Heart right ventricle (tissue), 16 donors: ENCODE results near the gene PCDHGB6. TPM values are rescaled to one million over a fixed set of nuclear protein-coding genes. Genes with fewer than 3 reads are reported as not detected.
"Not testable (repeated sequence)": the region's sequence is repeated elsewhere in the genome, so short reads cannot be mapped to it uniquely, and the experiment has no call there.

Experiments
- ATAC-seq, 8 donors: fragments of 200-7000 bp; cut with Tn5 transposase; one replicate each; pipeline ENCODE4 v1.9.1; 2020; ENCODE audit warnings: mild to moderate bottlenecking in 8 of 8, moderate library complexity in 8 of 8, moderate number of reproducible peaks in 1 of 8
- DNase-seq, 2 donors: peaks; one replicate each; pipeline ENCODE4 v3.0.0-alpha.2; 2020
- H3K27ac ChIP-seq, 10 donors: fragments of 200-600 bp; sonication (generic) in 2 of 10; one replicate each; pipeline versions ENCODE4 v1.5.0 to v1.8.0; 2020 to 2022; ENCODE audit warnings: mild to moderate bottlenecking in 3 of 10
- H3K27me3 ChIP-seq, 7 donors: fragments of 200-600 bp; one replicate each; pipeline ENCODE4 v1.8.0; 2021 to 2022; ENCODE audit warnings: mild to moderate bottlenecking in 2 of 7
- H3K36me3 ChIP-seq, 9 donors: fragments of 200-600 bp; sonication (generic) in 1 of 9; one replicate each; pipeline versions ENCODE4 v1.5.0 to v1.8.0; 2020 to 2022; ENCODE audit warnings: mild to moderate bottlenecking in 2 of 9
- H3K4me1 ChIP-seq, 9 donors: fragments of 200-600 bp; sonication (generic) in 1 of 9; one replicate each; pipeline versions ENCODE4 v1.5.0 to v1.8.0; 2020 to 2022; ENCODE audit warnings: mild to moderate bottlenecking in 4 of 9
- H3K4me3 ChIP-seq, 10 donors: fragments of 200-600 bp; sonication (generic) in 2 of 10; one replicate each; pipeline versions ENCODE4 v1.5.0 to v1.8.0; 2020 to 2022; ENCODE audit warnings: mild to moderate bottlenecking in 7 of 10, moderate library complexity in 2 of 10
- H3K9me3 ChIP-seq, 11 donors: fragments of 200-600 bp in 10 of 11; sonication (generic) in 2 of 11; one replicate each; pipeline versions ENCODE4 v1.5.0 to v1.8.0; 2013 to 2022; ENCODE audit warnings: mild to moderate bottlenecking in 2 of 11, control low read depth in 1 of 11, moderate library complexity in 1 of 11
- WGBS, 2 donors: extraction: QIAGEN DNeasy Blood & Tissue Kit; methylation state at CpG; one replicate each; pipeline ENCODE4 v1.1.7; 2013; ENCODE audit warnings: inconsistent platforms in 1 of 2; 5-methylcytosine and 5-hydroxymethylcytosine counted together
- intact Hi-C, 10 donors: fragments of 100-400 bp; cut with DNase I; formaldehyde crosslinking; loops; one replicate each; pipeline versions ENCODE4 v1.11.1 to v1.14.2; 2022
- long read RNA-seq, 3 donors: library from polyadenylated mRNA; unstranded; transcript quantifications; one replicate each; pipeline ENCODE4 v2.0.0, GENCODE V29; 2020 to 2021
- polyA plus RNA-seq, 2 donors: library from polyadenylated mRNA; stranded (reverse); fragments of 200-250 nt; gene quantifications; one replicate each; pipeline ENCODE4 v1.2.3, GENCODE V29; 2013
- total RNA-seq, 10 donors: library from RNA; stranded (reverse); fragmentation: NEBNext Ultra II Directional in 3 of 10; extraction: Animal tissue kit (Norgen Biotek cat#: 25700) in 3 of 10; gene quantifications; one replicate each; pipeline versions ENCODE4 v1.2.1 to v1.2.4, GENCODE V29; 2021 to 2023
- TF ChIP-seq, protein P1 (sequence below), 9 donors: fragments of 200-600 bp; sonication (generic) in 2 of 9; IDR thresholded peaks; one replicate each; pipeline versions ENCODE4 v1.5.0 to v1.8.0; 2021 to 2022; ENCODE audit warnings: antibody characterized with exemption in 9 of 9, mild to moderate bottlenecking in 5 of 9, moderate library complexity in 1 of 9
- donor health status: Arrhythmogenic right ventricular cardiomyopathy.
- donor health status: ischemic (EF 13 %, LVEDD 7.1; RV severe dilation, severe dysfunction).
- donor health status: healthy with polysubstance abuse.
- donor health status: DM: no; HTN: yes; CAD: no.
- donor health status: DM: no; HTN: no; CAD: no.
- donor health status: ischemic (EF 25% LVEDD 6.9; RV normal size, moderate dysfunction).
- donor health status: ischemic (EF 25% LVEDD 5.7; RV mildly dilated, moderate dysfunction).
- donor health status: healthy.
- donor health status: DM: yes; HTN: yes; CAD: no.
- donor health status: Ischemic cardiomyopathy.
- donor health status: ischemic (EF 35%, LVEDD 5.7; RV mildly dilated, moderate dysfunction).
- donor health status: nonischemic (EF 11% LVEDD 7.7; RV severe dilation, severe dysfunction).
- donor health status: DM: yes; HTN: yes; CAD: no.
- donor health status: PGD.
- donor health status: ischemic (EF 29% LVEDD 5.4; RV normal size, mild dysfunction).
- donor health status: nonischemic (EF 23%, LVEDD 6.1; RV moderate dilation, normal function).

The PCDHGB6 gene
- 10 to 100 TPM in 1 of 10 donors, 1 to 10 TPM in 9; 4.6 to 10.2 (median 6.6) TPM for total RNA-seq
- 1 to 10 TPM; 1.1 to 5.8 TPM for polyA plus RNA-seq
- long read RNA-seq, donor 1, partial matches to known transcripts = 0 of 1 reads
- long read RNA-seq, donor 1, other reads (novel, unspliced or antisense) = 1 of 1 reads
- long read RNA-seq, donor 2 = 0 reads
- long read RNA-seq, donor 3, full-length matches to known transcripts = 1 of 2 reads
- long read RNA-seq, donor 3, partial matches to known transcripts = 0 of 2 reads
- long read RNA-seq, donor 3, other reads (novel, unspliced or antisense) = 1 of 2 reads

DNA sequence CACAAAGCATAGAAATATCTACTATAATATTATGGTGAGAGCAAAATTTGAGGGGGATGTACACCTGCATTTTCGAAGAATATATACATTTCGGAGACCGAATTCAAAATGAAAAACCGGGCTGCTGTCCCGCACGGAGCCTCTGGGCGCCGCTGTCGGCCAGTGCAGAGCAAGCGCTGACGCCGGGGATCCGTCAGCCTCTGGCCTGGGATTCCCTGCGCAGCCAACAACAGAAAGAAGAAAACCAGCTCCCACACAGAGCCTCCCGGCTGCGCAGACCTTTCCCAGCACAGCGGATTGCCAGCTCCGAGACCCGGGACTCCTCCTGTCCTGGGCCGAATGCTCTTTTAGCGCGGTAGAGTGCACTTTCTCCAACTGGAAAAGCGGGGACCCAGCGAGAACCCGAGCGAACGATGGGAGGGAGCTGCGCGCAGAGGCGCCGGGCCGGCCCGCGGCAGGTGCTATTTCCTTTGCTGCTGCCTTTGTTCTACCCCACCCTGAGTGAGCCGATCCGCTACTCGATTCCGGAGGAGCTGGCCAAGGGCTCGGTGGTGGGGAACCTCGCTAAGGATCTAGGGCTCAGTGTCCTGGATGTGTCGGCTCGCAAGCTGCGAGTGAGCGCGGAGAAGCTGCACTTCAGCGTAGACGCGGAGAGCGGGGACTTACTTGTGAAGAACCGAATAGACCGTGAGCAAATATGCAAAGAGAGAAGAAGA lies at the start of gene PCDHGB6:
Gene PCDHGB6, plus strand, starts transcription at position 232 of the 716 bp plus-strand sequence. Its CDS starts 182 bp downstream, at position 414.
- Histone ChIP-seq H3K9me3 (peaks cover 0 to 100% (median 55%) of the 10 kb centered on the region in 11 donors), H3K4me3 (peak within 1 kb of the TSS in 9 of 10 donors; percentile 14 to 46 (median 43)), H3K36me3 (peaks cover 0 to 71% (median 0%) of the 10 kb centered on the region in 9 donors), H3K27me3 (peaks cover 0 to 92% (median 0%) of the 10 kb centered on the region in 7 donors), H3K27ac (peak within 1 kb of the TSS in 6 of 10 donors; percentile 20 to 60 (median 44))
- DNase-seq (peak in 1 of 2 donors; percentile 57), ATAC-seq (peak; percentile 71 to 91 (median 84))
- not testable (repeated sequence) for H3K4me1 ChIP-seq
- intact Hi-C loops = loop anchor here in 2 of 10 donors (5.0 to 10.0 kb wide), 2 partner anchors 53 to 154 kb away; partner anchors contain the start of genes PCDHGA4 (in 1 of the 2), PCDHGB1 (in 1 of the 2) and PCDHGB2 (in 1 of the 2)
- 15 to 17% methylated on average over 48 to 49 of the region's 51 CpGs for WGBS, 2 donors
- TF ChIP-seq, protein P1, sequence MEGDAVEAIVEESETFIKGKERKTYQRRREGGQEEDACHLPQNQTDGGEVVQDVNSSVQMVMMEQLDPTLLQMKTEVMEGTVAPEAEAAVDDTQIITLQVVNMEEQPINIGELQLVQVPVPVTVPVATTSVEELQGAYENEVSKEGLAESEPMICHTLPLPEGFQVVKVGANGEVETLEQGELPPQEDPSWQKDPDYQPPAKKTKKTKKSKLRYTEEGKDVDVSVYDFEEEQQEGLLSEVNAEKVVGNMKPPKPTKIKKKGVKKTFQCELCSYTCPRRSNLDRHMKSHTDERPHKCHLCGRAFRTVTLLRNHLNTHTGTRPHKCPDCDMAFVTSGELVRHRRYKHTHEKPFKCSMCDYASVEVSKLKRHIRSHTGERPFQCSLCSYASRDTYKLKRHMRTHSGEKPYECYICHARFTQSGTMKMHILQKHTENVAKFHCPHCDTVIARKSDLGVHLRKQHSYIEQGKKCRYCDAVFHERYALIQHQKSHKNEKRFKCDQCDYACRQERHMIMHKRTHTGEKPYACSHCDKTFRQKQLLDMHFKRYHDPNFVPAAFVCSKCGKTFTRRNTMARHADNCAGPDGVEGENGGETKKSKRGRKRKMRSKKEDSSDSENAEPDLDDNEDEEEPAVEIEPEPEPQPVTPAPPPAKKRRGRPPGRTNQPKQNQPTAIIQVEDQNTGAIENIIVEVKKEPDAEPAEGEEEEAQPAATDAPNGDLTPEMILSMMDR (IDR thresholded peaks at IDR 0.05) = peak; percentile 24 to 71 (median 56)

GRCh38 chr5:141359790-141360426 lies 47.9 kb upstream of the PCDHGB6 start, which contains the start of gene PCDHGB2:
Gene PCDHGB2 (plus strand): TSS chr5:141359994. CDS start chr5:141360136, 142 bp downstream.
- intact Hi-C loops = loop anchor here in 1 of 10 donors (10.0 kb wide), 1 partner anchor 45 kb away; the partner anchor contains the start of genes PCDHGA9 and PCDHGB6
- H3K27me3 ChIP-seq = peaks cover 0 to 69% (median 0%) of the 10 kb centered on the region in 7 donors
- peak in 6 of 8 donors; percentile 37 to 65 (median 60) for ATAC-seq
- H3K36me3 ChIP-seq = peaks cover 0 to 41% (median 0%) of the 10 kb centered on the region in 9 donors
- no peak for DNase-seq
- H3K9me3 ChIP-seq = peaks cover 0 to 100% (median 53%) of the 10 kb centered on the region in 11 donors
- TF ChIP-seq, protein P1 (IDR thresholded peaks at IDR 0.05) = peak in 8 of 9 donors; percentile 12 to 62 (median 48)
- peak within 1 kb of the TSS in 9 of 10 donors; percentile 12 to 46 (median 41) for H3K4me3 ChIP-seq
- 12 to 20% methylated on average over 24 of the region's 24 CpGs for WGBS, 2 donors
- H3K4me1 ChIP-seq = peaks cover 0 to 33% (median 4%) of the 10 kb centered on the region in 9 donors
- H3K27ac ChIP-seq = peak within 1 kb of the TSS in 8 of 10 donors; percentile 9 to 73 (median 40)

DNA sequence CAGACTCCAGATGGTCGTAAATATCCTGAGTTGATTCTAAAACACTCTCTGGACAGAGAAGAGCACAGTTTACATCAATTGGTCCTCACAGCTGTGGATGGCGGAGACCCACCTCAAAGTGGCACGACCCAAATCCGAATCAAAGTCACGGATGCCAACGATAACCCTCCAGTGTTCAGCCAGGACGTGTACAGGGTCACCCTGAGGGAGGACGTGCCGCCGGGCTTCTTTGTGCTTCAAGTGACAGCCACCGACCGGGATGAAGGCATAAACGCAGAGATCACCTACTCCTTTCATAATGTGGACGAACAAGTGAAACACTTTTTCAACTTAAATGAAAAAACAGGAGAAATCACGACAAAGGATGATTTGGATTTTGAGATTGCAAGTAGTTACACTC lies 47.1 kb upstream of the PCDHGB6 start:
- peaks cover 0 to 100% (median 46%) of the 10 kb centered on the region in 11 donors for H3K9me3 ChIP-seq
- WGBS, 2 donors = 31 to 48% methylated on average over 15 of the region's 15 CpGs
- H3K36me3 ChIP-seq = peaks cover 0 to 43% (median 0%) of the 10 kb centered on the region in 9 donors
- H3K4me3 ChIP-seq = peak overlapping the region in 6 of 10 donors; percentile 24 to 46 (median 42)
- H3K27me3 ChIP-seq = peaks cover 0 to 69% (median 0%) of the 10 kb centered on the region in 7 donors
- TF ChIP-seq, protein P1 (IDR thresholded peaks at IDR 0.05) = no peak
- H3K4me1 ChIP-seq = peaks cover 0 to 30% (median 3%) of the 10 kb centered on the region in 9 donors
- H3K27ac ChIP-seq = peak overlapping the region in 1 of 10 donors; percentile 48
- ATAC-seq (no peak), DNase-seq (no peak)
- intact Hi-C loops = no loop called here
